Panc1 (cell line): Measurements from ENCODE around the gene SDHAF1. TPM values are rescaled to one million over a fixed set of nuclear protein-coding genes. Genes with fewer than 3 reads are reported as not detected.

Experiments used
- ATAC-seq: fragments of 200-7000 bp; cut with Tn5 transposase; 2 replicates; pipeline ENCODE4 v1.9.1; 2020; ENCODE audit warnings: mild to moderate bottlenecking, moderate library complexity
- BruUV-seq: library from RNA; stranded (reverse); fragments of 400-500 nt; replicated peaks from 2 replicates; lab custom pipeline; 2021; lab: Mats Ljungman, UMichigan
- CTCF ChIA-PET: fragments of 300-600 bp; sonication (Branson Sonifier 250); formaldehyde crosslinking; loops from one replicate; lab custom pipeline; 2022; ENCODE audit warnings: antibody characterized with exemption; lab: Charles Lee
- POLR2A ChIA-PET: fragments of 300-600 bp; sonication (Branson Sonifier 250); formaldehyde crosslinking; loops from one replicate; lab custom pipeline; 2022; ENCODE audit warnings: antibody characterized with exemption; lab: Charles Lee
- DNase-seq: peaks from one replicate; pipeline ENCODE4 v3.0.0-alpha.2; 2010; ENCODE audit warnings: low read depth, low spot score
- H3K27ac ChIP-seq: 2 replicates; pipeline ENCODE4 v1.5.1; 2011; ENCODE audit warnings: mild to moderate bottlenecking, low read length, inconsistent platforms
- H3K27me3 ChIP-seq: fragments of 200-500 bp; sonication (Bioruptor generic); 2 replicates; pipeline ENCODE4 v1.6.0; 2014; ENCODE audit warnings: low read length, inconsistent platforms; ENCODE audit not compliant: control insufficient read depth, insufficient read depth
- H3K36me3 ChIP-seq: fragments of 200-500 bp; sonication (Bioruptor generic); 2 replicates; pipeline ENCODE4 v1.5.1; 2014; ENCODE audit warnings: inconsistent platforms, mild to moderate bottlenecking, low read length, moderate library complexity; ENCODE audit not compliant: control insufficient read depth, insufficient read depth
- H3K4me1 ChIP-seq: 2 replicates; pipeline ENCODE4 v1.5.1; 2011; ENCODE audit warnings: inconsistent platforms, mild to moderate bottlenecking, low read length, moderate library complexity; ENCODE audit not compliant: control insufficient read depth, insufficient read depth
- H3K4me3 ChIP-seq, 2 experiments: 2 replicates each; pipeline ENCODE4 v1.5.1; 2011 to 2012; ENCODE audit warnings: low read depth in 2 of 2, low read length in 2 of 2, mild to moderate bottlenecking in 2 of 2, inconsistent platforms in 1 of 2, moderate library complexity in 1 of 2
- H3K9me3 ChIP-seq: fragments of 200-500 bp; sonication (Bioruptor generic); 2 replicates; pipeline ENCODE4 v1.5.1; 2014; ENCODE audit warnings: low read depth, mild to moderate bottlenecking, inconsistent platforms, low read length, moderate library complexity; ENCODE audit not compliant: control insufficient read depth, insufficient read depth
- CTCF ChIP-seq: fragments of 450-650 bp; IDR thresholded peaks from 2 replicates; pipeline ENCODE4 v1.5.1; 2017; ENCODE audit warnings: mild to moderate bottlenecking
- POLR2AphosphoS5 ChIP-seq: IDR thresholded peaks from 2 replicates; pipeline ENCODE4 v1.6.1; 2012; ENCODE audit warnings: mild to moderate bottlenecking, low read depth, low read length, moderate library complexity
- REST ChIP-seq, 2 experiments: IDR thresholded peaks; 2 replicates each; pipeline ENCODE4 v1.6.1; 2011 to 2012; ENCODE audit warnings: low read depth in 2 of 2, control low read depth in 1 of 2, low read length in 1 of 2, mild to moderate bottlenecking in 1 of 2, moderate library complexity in 1 of 2; ENCODE audit not compliant: insufficient read depth in 1 of 2
- SIN3A ChIP-seq: IDR thresholded peaks from 2 replicates; pipeline ENCODE4 v1.6.1; 2012; ENCODE audit warnings: low read depth, mild to moderate bottlenecking, low read length, moderate library complexity, borderline replicate concordance; ENCODE audit not compliant: insufficient read depth
- TCF7L2 ChIP-seq: IDR thresholded peaks from 2 replicates; pipeline ENCODE4 v1.6.1; 2011; ENCODE audit warnings: mild to moderate bottlenecking, low read depth, low read length, inconsistent platforms
- in situ Hi-C: cut with HindIII; loops from 2 replicates; pipeline ENCODE4 v1.10.0; 2016; ENCODE audit warnings: low sequenced_read_pairs, low pct_unique_long_range_greater_than_20kb
- intact Hi-C: fragments of 100-400 bp; cut with micrococcal nuclease; formaldehyde crosslinking; loops from one replicate; pipeline ENCODE4 v1.10.0; 2022; ENCODE audit not compliant: unreplicated experiment
- total RNA-seq: library from RNA; stranded (reverse); gene quantifications from one replicate; pipeline ENCODE4 v1.2.1, GENCODE V29; 2021; ENCODE audit not compliant: unreplicated experiment

Gene SDHAF1
- total RNA-seq, 1 experiment from 2014 or later = 19.0 TPM

GRCh38 chr19:35996777-35997176, 1.8 kb downstream of the SDHAF1 start:
- no TSS peak for BruUV-seq
- ATAC-seq = no peak
- H3K36me3 ChIP-seq = no peaks in the 10 kb centered on the region
- in situ Hi-C loops (no loop called here), intact Hi-C loops (no loop called here)
- H3K9me3 ChIP-seq = no peaks in the 10 kb centered on the region
- no peaks in the 10 kb centered on the region for H3K27me3 ChIP-seq
- H3K4me3 ChIP-seq = peak overlapping the region in 1 of 2 experiments; percentile 93; a peak in 3 of 4 replicates
- H3K27ac ChIP-seq = no peak overlapping the region
- H3K4me1 ChIP-seq = peaks cover 14% of the 10 kb centered on the region
- ChIA-PET POLR2A (no interaction called here), CTCF (interaction anchor here (0.6 kb wide), 1 partner anchor 90 kb away, joined by 3 read pairs; no protein-coding TSS in a partner anchor)
- TF ChIP-seq REST (IDR thresholded peaks at IDR 0.05; ENCODE audit: insufficient read depth in 1 of 2, low read depth in 2 of 2, low read length in 1 of 2) (no peak), SIN3A (no peak), POLR2AphosphoS5 (no peak), TCF7L2 (no peak)
- no peak for DNase-seq

- no peaks in the 10 kb centered on the region for H3K36me3 ChIP-seq
- no peaks in the 10 kb centered on the region for H3K9me3 ChIP-seq
- BruUV-seq = no TSS peak
- ChIA-PET CTCF (interaction anchor here (0.6 kb wide), 1 partner anchor 117 kb away, joined by 9 read pairs; no protein-coding TSS in a partner anchor), POLR2A (no interaction called here)
- intact Hi-C loops = loop anchor here (1.0 kb wide), 1 partner anchor 17 kb away; no protein-coding TSS in a partner anchor
- H3K27ac ChIP-seq = no peak overlapping the region
- H3K4me1 ChIP-seq = peaks cover 2% of the 10 kb centered on the region
- in situ Hi-C loops = no loop called here
- no peak overlapping the region for H3K4me3 ChIP-seq
- TF ChIP-seq REST (IDR thresholded peaks at IDR 0.05; ENCODE audit: insufficient read depth in 1 of 2, low read depth in 2 of 2, low read length in 1 of 2) = no peak
- TF ChIP-seq TCF7L2 = no peak
- no peak for TF ChIP-seq CTCF
- no peak for TF ChIP-seq POLR2AphosphoS5
- no peak for TF ChIP-seq SIN3A
- ATAC-seq = no peak
- H3K27me3 ChIP-seq = no peaks in the 10 kb centered on the region
- DNase-seq = no peak
Measured at GRCh38 chr19:36001605-36002004, 6.6 kb downstream of the SDHAF1 start.
